Prostate gland (tissue), 2 donors: ENCODE data around the gene IFI6. TPM values are rescaled to one million over a fixed set of nuclear protein-coding genes. Genes with fewer than 3 reads are reported as not detected.
A peak's percentile ranks its signal among the peaks of the same experiment; 100 is the strongest.

Experiments used
- DNase-seq: peaks from one replicate; pipeline ENCODE4 v3.0.0-alpha.2; 2019; ENCODE audit warnings: low spot score
- H3K27ac ChIP-seq, 2 donors: fragments of 200-600 bp; sonication (generic); 2 replicates each; pipeline ENCODE4 v1.5.1; 2017 to 2019
- H3K27me3 ChIP-seq: fragments of 200-600 bp; sonication (generic); replicated peaks from 2 replicates; pipeline ENCODE4 v1.5.1; 2019; ENCODE audit not compliant: insufficient read depth
- H3K36me3 ChIP-seq, 2 donors: fragments of 200-600 bp; sonication (generic); 1 replicate in 1 of 2; 2 replicates in 1 of 2; pipeline versions ENCODE4 v1.5.1 to v1.8.1; 2017 to 2019
- H3K4me1 ChIP-seq: fragments of 200-600 bp; sonication (generic); replicated peaks from 2 replicates; pipeline ENCODE4 v1.5.1; 2019
- H3K4me3 ChIP-seq, 2 donors: fragments of 200-600 bp; sonication (generic); 2 replicates each; pipeline ENCODE4 v1.5.1; 2017 to 2019
- H3K9me3 ChIP-seq: fragments of 200-600 bp; sonication (generic); 2 replicates; pipeline ENCODE4 v1.5.1; 2017
- POLR2A ChIP-seq: fragments of 450-650 bp; IDR thresholded peaks from one replicate; pipeline ENCODE4 v1.6.1; 2016; ENCODE audit warnings: antibody characterized with exemption, mild to moderate bottlenecking
- POLR2AphosphoS5 ChIP-seq: sonication (generic); formaldehyde crosslinking; IDR thresholded peaks from one replicate; pipeline ENCODE4 v1.6.1; 2017; ENCODE audit warnings: antibody characterized with exemption
- WGBS: methylation state at CpG from one replicate; pipeline ENCODE4 v1.1.5; 2018; 5-methylcytosine and 5-hydroxymethylcytosine counted together
- intact Hi-C: fragments of 100-400 bp; cut with DNase I; formaldehyde crosslinking; loops from one replicate; pipeline ENCODE4 v1.14.2; 2022
- total RNA-seq, 2 donors: library from RNA; depleted of rRNA; stranded (reverse); fragments of >200 nt; gene quantifications; one replicate each; pipeline ENCODE4 v1.1.0, GENCODE V29; 2016
- TF ChIP-seq, protein P1 (sequence below), 4 experiments: fragments of 200-600 bp in 2 of 4; fragments of 450-650 bp in 2 of 4; sonication (generic) in 2 of 4; IDR thresholded peaks; 1 replicate in 3 of 4; 2 replicates in 1 of 4; pipeline ENCODE4 v1.5.1; 2016 to 2019; ENCODE audit warnings: antibody characterized with exemption in 4 of 4, mild to moderate bottlenecking in 2 of 4, moderate library complexity in 2 of 4

The IFI6 gene, protein sequence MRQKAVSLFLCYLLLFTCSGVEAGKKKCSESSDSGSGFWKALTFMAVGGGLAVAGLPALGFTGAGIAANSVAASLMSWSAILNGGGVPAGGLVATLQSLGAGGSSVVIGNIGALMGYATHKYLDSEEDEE
- total RNA-seq: 100 to 1,000 TPM in 1 of 2 donors, 10 to 100 TPM in 1; 40.4 to 274 TPM

DNA sequence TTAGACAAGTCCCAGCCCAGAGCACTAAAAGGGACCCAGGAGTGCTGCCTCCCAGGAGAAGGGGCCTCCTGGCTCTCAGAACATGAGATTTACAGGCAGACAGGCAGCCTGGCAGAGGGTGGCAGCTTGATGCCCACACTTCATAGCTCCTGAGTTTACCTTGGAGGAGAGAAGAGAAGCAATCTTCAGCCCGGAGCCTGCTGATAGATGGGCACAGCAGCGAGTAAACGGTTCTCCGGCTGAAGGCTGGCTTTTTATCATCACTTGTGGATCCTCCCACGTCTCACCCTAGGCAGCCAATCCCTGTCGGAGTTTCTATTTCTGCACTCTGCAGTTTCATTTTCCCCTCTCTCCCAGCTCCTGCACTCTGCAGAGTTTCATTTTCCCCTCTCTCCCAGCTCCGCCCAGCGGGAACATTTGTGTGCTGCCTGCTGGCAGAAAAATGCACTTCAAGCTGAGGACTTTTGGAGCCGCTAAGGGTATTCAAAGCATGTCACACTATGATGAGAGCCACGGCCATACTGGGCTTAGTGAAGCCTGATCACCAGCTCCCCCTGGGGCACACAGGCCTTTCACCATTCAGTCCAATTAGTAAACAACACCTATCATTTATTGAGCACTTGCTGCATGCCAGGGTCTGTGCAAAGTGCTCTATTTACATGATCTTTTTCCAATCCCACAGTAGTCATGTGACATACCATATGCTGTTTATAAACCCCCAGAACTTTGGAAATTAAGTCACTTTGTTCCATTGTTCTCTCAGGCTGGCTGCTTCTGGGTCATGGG is at the start of gene IFI6:
Gene IFI6 (minus strand): TSS at position 229 of the 786 bp plus-strand sequence. CDS start 2,878 bp downstream, outside the sequence.
- H3K4me1 ChIP-seq: peaks cover 6% of the 10 kb centered on the region
- TF ChIP-seq, protein P1, sequence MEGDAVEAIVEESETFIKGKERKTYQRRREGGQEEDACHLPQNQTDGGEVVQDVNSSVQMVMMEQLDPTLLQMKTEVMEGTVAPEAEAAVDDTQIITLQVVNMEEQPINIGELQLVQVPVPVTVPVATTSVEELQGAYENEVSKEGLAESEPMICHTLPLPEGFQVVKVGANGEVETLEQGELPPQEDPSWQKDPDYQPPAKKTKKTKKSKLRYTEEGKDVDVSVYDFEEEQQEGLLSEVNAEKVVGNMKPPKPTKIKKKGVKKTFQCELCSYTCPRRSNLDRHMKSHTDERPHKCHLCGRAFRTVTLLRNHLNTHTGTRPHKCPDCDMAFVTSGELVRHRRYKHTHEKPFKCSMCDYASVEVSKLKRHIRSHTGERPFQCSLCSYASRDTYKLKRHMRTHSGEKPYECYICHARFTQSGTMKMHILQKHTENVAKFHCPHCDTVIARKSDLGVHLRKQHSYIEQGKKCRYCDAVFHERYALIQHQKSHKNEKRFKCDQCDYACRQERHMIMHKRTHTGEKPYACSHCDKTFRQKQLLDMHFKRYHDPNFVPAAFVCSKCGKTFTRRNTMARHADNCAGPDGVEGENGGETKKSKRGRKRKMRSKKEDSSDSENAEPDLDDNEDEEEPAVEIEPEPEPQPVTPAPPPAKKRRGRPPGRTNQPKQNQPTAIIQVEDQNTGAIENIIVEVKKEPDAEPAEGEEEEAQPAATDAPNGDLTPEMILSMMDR (IDR thresholded peaks at IDR 0.05): peak in 3 of 4 experiments; percentile 21 to 56 (median 54)
- peak; percentile 45 for TF ChIP-seq POLR2A
- peak; percentile 95 for TF ChIP-seq POLR2AphosphoS5
- intact Hi-C loops: loop anchor here (1.0 kb wide), 1 partner anchor 53 kb away; the partner anchor contains the start of gene FAM76A
- under 1% methylated on average over 10 of the region's 10 CpGs for WGBS
- no peaks in the 10 kb centered on the region for H3K9me3 ChIP-seq
- peak within 1 kb of the TSS; percentile 80 to 86 for H3K27ac ChIP-seq
- no peaks in the 10 kb centered on the region for H3K27me3 ChIP-seq
- peak; percentile 87 for DNase-seq
- peak within 1 kb of the TSS; percentile 32 to 37 for H3K4me3 ChIP-seq
- H3K36me3 ChIP-seq: no peaks in the 10 kb centered on the region

DNA sequence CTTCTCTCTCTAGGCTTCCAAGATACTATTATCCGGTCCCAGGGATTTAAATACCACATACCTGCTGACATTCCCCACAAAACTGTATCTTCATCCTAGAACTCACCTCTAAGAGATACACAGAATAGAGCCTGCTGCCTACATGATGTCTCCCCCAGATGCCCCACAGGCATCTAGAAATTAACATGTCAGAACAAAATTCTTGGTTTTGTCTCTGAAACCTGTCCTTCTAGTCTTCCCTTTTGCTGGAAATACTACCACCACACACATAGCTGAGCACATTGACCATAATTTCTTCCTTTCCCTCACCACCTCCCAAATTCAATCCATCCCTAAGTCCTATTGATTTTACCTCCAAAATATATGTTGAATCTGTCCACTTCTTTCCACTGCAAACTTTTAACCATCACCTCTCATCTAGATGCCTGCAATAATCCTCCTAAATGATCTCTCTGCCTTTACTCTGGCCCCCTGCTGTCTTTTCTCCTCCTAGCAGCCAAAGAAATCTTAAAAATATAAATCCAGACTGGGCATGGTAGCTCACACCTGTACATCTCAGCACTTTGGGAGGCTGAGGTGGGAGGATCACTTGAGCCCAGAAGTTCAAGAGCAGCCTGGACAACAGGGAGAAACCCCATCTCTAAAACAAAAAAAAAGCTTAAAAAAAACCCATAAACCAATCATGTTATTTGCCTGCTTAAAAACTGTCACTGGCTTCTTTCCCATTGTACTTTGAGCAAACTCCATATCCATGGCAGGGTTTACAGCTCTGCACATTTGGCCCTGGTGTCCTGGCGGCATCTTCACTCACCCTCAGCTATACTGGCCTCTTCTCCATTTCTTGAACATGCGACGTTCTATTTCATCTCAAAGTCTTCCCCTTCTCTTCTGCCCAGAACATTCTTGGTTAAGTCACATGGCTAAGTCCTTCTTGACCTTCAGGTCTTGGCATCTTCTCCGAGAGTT is 47.6 kb upstream of the IFI6 start:
- 54% methylated on average over 5 of the region's 5 CpGs for WGBS
- no peak for DNase-seq
- intact Hi-C loops: no loop called here

DNA sequence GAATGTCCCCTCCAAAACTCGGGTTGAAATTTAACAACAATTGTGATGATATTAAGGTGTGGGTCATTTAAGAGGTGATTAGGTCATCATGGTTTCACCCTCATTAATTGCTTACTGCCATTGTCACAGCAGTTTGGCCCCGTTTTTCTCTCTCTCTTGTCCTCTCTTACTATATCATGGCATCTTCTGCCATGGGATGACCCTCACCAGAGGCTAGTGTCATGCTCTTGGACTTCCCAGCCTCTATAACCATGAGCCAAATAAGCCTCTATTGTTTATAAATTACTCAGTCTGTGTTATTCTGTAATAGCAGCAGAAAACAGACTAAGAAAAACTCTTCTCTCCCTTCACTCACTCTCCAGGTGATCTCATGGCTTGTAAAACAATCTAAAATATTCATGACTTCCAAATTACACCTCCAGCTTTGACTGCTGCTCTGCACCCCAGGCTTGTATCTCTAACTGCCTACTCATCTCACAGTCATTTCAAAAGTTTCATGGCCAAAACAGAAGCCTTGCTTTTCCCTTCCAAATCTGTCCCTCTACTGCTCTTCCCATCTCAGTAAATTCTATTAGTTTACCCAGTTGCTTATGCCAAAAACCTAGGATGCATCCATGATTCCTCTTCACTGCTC is 44.4 kb upstream of the IFI6 start:
- Histone ChIP-seq H3K27ac (no peak overlapping the region), H3K9me3 (no peaks in the 10 kb centered on the region), H3K4me1 (no peaks in the 10 kb centered on the region), H3K27me3 (no peaks in the 10 kb centered on the region), H3K4me3 (no peak overlapping the region), H3K36me3 (no peaks in the 10 kb centered on the region)
- no peak for DNase-seq
- TF ChIP-seq, protein P1 (IDR thresholded peaks at IDR 0.05): no peak
- TF ChIP-seq POLR2A (no peak), POLR2AphosphoS5 (no peak)
- 85% methylated on average over 2 of the region's 2 CpGs for WGBS
- intact Hi-C loops: no loop called here

More for the DNA sequence above, 47.6 kb upstream of the IFI6 start:
- Histone ChIP-seq H3K4me3 (no peak overlapping the region), H3K36me3 (no peaks in the 10 kb centered on the region), H3K9me3 (no peaks in the 10 kb centered on the region), H3K27me3 (no peaks in the 10 kb centered on the region), H3K27ac (no peak overlapping the region), H3K4me1 (no peaks in the 10 kb centered on the region)
- TF ChIP-seq POLR2AphosphoS5 (no peak), POLR2A (no peak)
- TF ChIP-seq, protein P1 (IDR thresholded peaks at IDR 0.05): no peak

DNA sequence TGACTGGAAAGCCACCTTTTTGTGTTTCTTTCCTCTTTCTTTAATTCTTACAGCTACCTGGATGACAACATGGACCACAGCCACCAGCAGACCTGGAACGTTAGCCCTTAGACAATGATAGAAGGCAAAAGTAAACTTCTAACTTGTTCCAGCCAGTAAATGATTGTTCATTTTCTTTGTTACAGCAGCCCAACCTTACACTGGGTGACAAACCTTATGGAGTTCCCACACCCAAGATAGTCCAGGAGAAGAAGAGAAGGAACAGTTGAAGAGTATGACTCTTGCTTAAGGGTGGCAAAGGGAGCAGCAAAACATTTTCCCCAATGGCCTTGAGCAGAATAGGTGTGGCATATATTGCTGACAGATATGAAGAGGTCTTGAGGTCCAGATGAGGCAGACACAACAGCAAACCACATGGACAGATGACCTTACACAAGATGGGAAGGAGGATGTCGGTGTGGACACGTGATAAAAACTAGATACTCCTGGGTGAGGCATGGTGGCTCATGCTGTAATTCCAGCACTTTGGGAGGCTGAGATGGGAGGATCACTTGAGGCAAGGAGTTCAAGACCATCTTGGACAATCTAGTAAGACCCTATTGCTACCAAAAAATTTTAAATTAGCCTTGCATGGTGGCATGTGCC is 42.0 kb upstream of the IFI6 start:
- Histone ChIP-seq H3K36me3 (no peaks in the 10 kb centered on the region), H3K4me3 (no peak overlapping the region), H3K27me3 (no peaks in the 10 kb centered on the region), H3K27ac (no peak overlapping the region), H3K4me1 (no peaks in the 10 kb centered on the region), H3K9me3 (no peaks in the 10 kb centered on the region)
- no peak for TF ChIP-seq POLR2A
- TF ChIP-seq, protein P1 (IDR thresholded peaks at IDR 0.05): no peak
- TF ChIP-seq POLR2AphosphoS5: no peak
- intact Hi-C loops: no loop called here
- WGBS: 66% methylated on average over 3 of the region's 3 CpGs
- DNase-seq: no peak
